ENCODE measurements around the gene TTC7B. TPM values are rescaled to one million over a fixed set of nuclear protein-coding genes. Genes with fewer than 3 reads are reported as not detected.

Gene TTC7B
- total RNA-seq, 1 experiment from 2014 or later = 15.2 TPM

- no peak for DNase-seq (ENCODE audit: low spot score)
Observed at GRCh38 chr14:90558983-90559590, 257.1 kb downstream of the TTC7B start.

- DNase-seq (ENCODE audit: low spot score) = no peak
Observed at GRCh38 chr14:90558041-90558982, 257.9 kb downstream of the TTC7B start.

GRCh38 chr14:90557516-90557915 lies 258.7 kb downstream of the TTC7B start:
- DNase-seq (ENCODE audit: low spot score) = no peak

GRCh38 chr14:90556666-90557450 lies 259.4 kb downstream of the TTC7B start:
- DNase-seq (ENCODE audit: low spot score) = no peak

- DNase-seq (ENCODE audit: low spot score) = no peak
Observed at GRCh38 chr14:90556012-90556477, 260.2 kb downstream of the TTC7B start.

- DNase-seq (ENCODE audit: low spot score) = no peak
Observed at GRCh38 chr14:90555126-90556011, 260.9 kb downstream of the TTC7B start.

- DNase-seq (ENCODE audit: low spot score) = no peak
Observed at GRCh38 chr14:90554341-90554740, 261.9 kb downstream of the TTC7B start.

GRCh38 chr14:90553921-90554336 lies 262.3 kb downstream of the TTC7B start:
- DNase-seq (ENCODE audit: low spot score) = no peak

- DNase-seq (ENCODE audit: low spot score) = no peak
Observed at GRCh38 chr14:90553298-90553920, 262.8 kb downstream of the TTC7B start.

GRCh38 chr14:90552465-90553297 lies 263.5 kb downstream of the TTC7B start:
- DNase-seq (ENCODE audit: low spot score) = no peak

GRCh38 chr14:90551733-90552464 lies 264.3 kb downstream of the TTC7B start:
- no peak for DNase-seq (ENCODE audit: low spot score)

GRCh38 chr14:90551070-90551704 lies 265.0 kb downstream of the TTC7B start:
- DNase-seq (ENCODE audit: low spot score) = no peak

- no peak for DNase-seq (ENCODE audit: low spot score)
Observed at GRCh38 chr14:90549794-90550641, 266.2 kb downstream of the TTC7B start.

- no peak for DNase-seq (ENCODE audit: low spot score)
Observed at GRCh38 chr14:90548455-90548854, 267.8 kb downstream of the TTC7B start.

- DNase-seq (ENCODE audit: low spot score) = no peak
Observed at GRCh38 chr14:90547968-90548367, 268.3 kb downstream of the TTC7B start.

GRCh38 chr14:90547250-90547649 lies 269.0 kb downstream of the TTC7B start:
- DNase-seq (ENCODE audit: low spot score) = no peak

- DNase-seq (ENCODE audit: low spot score) = no peak
Observed at GRCh38 chr14:90546767-90547166, 269.5 kb downstream of the TTC7B start.
